ENCODE results near the gene ILF3.

Gene ILF3

GRCh38 chr19:10642473-10643171 lies 11.5 kb upstream of the ILF3 start:
- Histone ChIP-seq H3K36me3 (replicated peaks) (peaks cover 25% of the 10 kb centered on the region), H3K4me3 (ENCODE audit: low read depth, low read length) (no peak overlapping the region), H3K27me3 (replicated peaks) (no peaks in the 10 kb centered on the region), H3K27ac (no peak overlapping the region)
- in situ Hi-C loops (cut with HindIII; ENCODE audit: low pct_ligation_motif_present, low sequenced_read_pairs), result no loop called here
- no peak for TF ChIP-seq CTCF (IDR thresholded peaks at IDR 0.05; ENCODE audit: low read depth, low read length, missing control alignments)
- no peak for DNase-seq

GRCh38 chr19:10643172-10643967 lies 10.8 kb upstream of the ILF3 start:
- no peak for TF ChIP-seq CTCF (IDR thresholded peaks at IDR 0.05; ENCODE audit: low read depth, low read length, missing control alignments)
- Histone ChIP-seq H3K27ac (no peak overlapping the region), H3K4me3 (ENCODE audit: low read depth, low read length) (no peak overlapping the region), H3K36me3 (replicated peaks) (peaks cover 17% of the 10 kb centered on the region), H3K27me3 (replicated peaks) (no peaks in the 10 kb centered on the region)
- no peak for DNase-seq
- in situ Hi-C loops (cut with HindIII; ENCODE audit: low pct_ligation_motif_present, low sequenced_read_pairs), result no loop called here

- H3K27me3 ChIP-seq (replicated peaks), result no peaks in the 10 kb centered on the region
- in situ Hi-C loops (cut with HindIII; ENCODE audit: low pct_ligation_motif_present, low sequenced_read_pairs), result no loop called here
- DNase-seq, result no peak
- peaks cover 14% of the 10 kb centered on the region for H3K36me3 ChIP-seq (replicated peaks)
- no peak overlapping the region for H3K27ac ChIP-seq
- TF ChIP-seq CTCF (IDR thresholded peaks at IDR 0.05; ENCODE audit: low read depth, low read length, missing control alignments), result no peak
- no peak overlapping the region for H3K4me3 ChIP-seq (ENCODE audit: low read depth, low read length)
These were observed 10.2 kb upstream of the ILF3 start for GRCh38 chr19:10643968-10644259.

DNA sequence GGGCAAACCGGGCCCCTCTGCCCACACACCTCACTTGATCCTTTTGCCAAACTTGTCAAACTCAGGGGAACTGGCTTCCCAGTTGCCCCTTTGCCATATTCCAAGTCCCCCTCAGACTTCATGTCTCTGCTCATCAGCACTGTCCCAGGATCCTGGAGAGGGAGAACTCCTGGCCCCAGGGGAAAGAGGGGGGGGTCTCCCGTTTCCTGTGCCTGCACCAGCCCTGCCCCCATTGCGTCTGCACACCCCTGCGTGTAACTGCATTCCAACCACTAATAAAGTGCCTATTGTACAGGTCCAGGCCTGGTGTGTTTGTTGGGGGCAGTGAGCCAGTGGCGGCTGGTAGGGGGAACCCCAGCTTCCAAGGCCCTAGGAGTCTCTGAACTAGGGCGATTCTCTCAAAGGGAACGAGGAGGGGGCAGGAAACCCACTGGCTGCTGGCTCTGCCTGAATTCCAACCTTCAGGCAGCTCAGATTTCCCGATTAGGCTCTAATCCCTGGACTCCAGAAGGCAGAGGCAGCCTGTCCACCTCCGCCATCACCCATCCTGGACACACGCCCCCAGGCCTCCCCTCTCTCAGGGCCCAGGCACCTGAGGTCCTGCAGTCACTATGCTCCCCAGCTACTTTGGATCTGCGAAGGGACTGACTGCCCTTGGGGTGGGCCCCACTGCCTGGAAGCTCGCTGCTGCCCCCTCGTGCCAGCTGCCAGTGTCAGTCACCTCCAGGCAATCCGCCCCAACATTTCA lies 9.7 kb upstream of the ILF3 start:
- H3K27me3 ChIP-seq (replicated peaks), result no peaks in the 10 kb centered on the region
- in situ Hi-C loops (cut with HindIII; ENCODE audit: low pct_ligation_motif_present, low sequenced_read_pairs), result no loop called here
- peak; percentile 94 for TF ChIP-seq CTCF (IDR thresholded peaks at IDR 0.05; ENCODE audit: low read depth, low read length, missing control alignments)
- no peak overlapping the region for H3K27ac ChIP-seq
- no peak overlapping the region for H3K4me3 ChIP-seq (ENCODE audit: low read depth, low read length)
- peak; percentile 61 for DNase-seq
- peaks cover 13% of the 10 kb centered on the region for H3K36me3 ChIP-seq (replicated peaks)

GRCh38 chr19:10646456-10647159 lies 7.5 kb upstream of the ILF3 start:
- Histone ChIP-seq H3K27me3 (replicated peaks) (no peaks in the 10 kb centered on the region), H3K27ac (no peak overlapping the region), H3K4me3 (ENCODE audit: low read depth, low read length) (no peak overlapping the region), H3K36me3 (replicated peaks) (peaks cover 9% of the 10 kb centered on the region)
- TF ChIP-seq CTCF (IDR thresholded peaks at IDR 0.05; ENCODE audit: low read depth, low read length, missing control alignments), result no peak
- no peak for DNase-seq
- in situ Hi-C loops (cut with HindIII; ENCODE audit: low pct_ligation_motif_present, low sequenced_read_pairs), result no loop called here
